Inflammatory macrophage (primary cell): Measurements from ENCODE around the gene TMEM132D.
"Not testable (repeated sequence)": the region's sequence is repeated elsewhere in the genome, so short reads cannot be mapped to it uniquely, and the experiment has no call there.

Source experiments
- DNase-seq, 2 donors: peaks; one replicate each; pipeline ENCODE4 v3.0.0-alpha.2; 2020 to 2022

The TMEM132D gene

GRCh38 chr12:129213551-129213950, 690.3 kb downstream of the TMEM132D start:
- DNase-seq, result no peak

- no peak for DNase-seq
Measured at GRCh38 chr12:129211862-129212630, 691.8 kb downstream of the TMEM132D start.

- no peak for DNase-seq
Measured at GRCh38 chr12:129208566-129208965, 695.3 kb downstream of the TMEM132D start.

GRCh38 chr12:129207084-129207483, 696.7 kb downstream of the TMEM132D start:
- DNase-seq, result no peak

GRCh38 chr12:129203456-129203855, 700.4 kb downstream of the TMEM132D start:
- DNase-seq, result no peak

- no peak for DNase-seq
Measured at GRCh38 chr12:129202109-129202814, 701.6 kb downstream of the TMEM132D start.

GRCh38 chr12:129201029-129201428, 702.8 kb downstream of the TMEM132D start:
- DNase-seq, result no peak

GRCh38 chr12:129200576-129200975, 703.2 kb downstream of the TMEM132D start:
- no peak for DNase-seq

- DNase-seq, result no peak
Measured at GRCh38 chr12:129196927-129197326, 706.9 kb downstream of the TMEM132D start.

GRCh38 chr12:129195081-129195480, 708.7 kb downstream of the TMEM132D start:
- DNase-seq, result no peak

- peak; percentile 6 to 30 for DNase-seq
Measured at GRCh38 chr12:129193263-129193871, 710.5 kb downstream of the TMEM132D start.

GRCh38 chr12:129190827-129191226, 713.0 kb downstream of the TMEM132D start:
- no peak for DNase-seq

- DNase-seq, result not testable (repeated sequence)
Measured at GRCh38 chr12:129189879-129190278, 713.9 kb downstream of the TMEM132D start.

- DNase-seq, result no peak
Measured at GRCh38 chr12:129186952-129187351, 716.9 kb downstream of the TMEM132D start.

GRCh38 chr12:129185855-129186254, 718.0 kb downstream of the TMEM132D start:
- no peak for DNase-seq

GRCh38 chr12:129184127-129184928, 719.5 kb downstream of the TMEM132D start:
- no peak for DNase-seq

GRCh38 chr12:129179941-129180553, 723.8 kb downstream of the TMEM132D start:
- no peak for DNase-seq

GRCh38 chr12:129169928-129170327, 733.9 kb downstream of the TMEM132D start:
- no peak for DNase-seq

GRCh38 chr12:129163861-129164260, 740.0 kb downstream of the TMEM132D start:
- no peak for DNase-seq

GRCh38 chr12:129163461-129163860, 740.4 kb downstream of the TMEM132D start:
- DNase-seq, result no peak

- DNase-seq, result no peak
Measured at GRCh38 chr12:129162805-129163204, 741.0 kb downstream of the TMEM132D start.

- DNase-seq, result no peak
Measured at GRCh38 chr12:129161511-129161910, 742.3 kb downstream of the TMEM132D start.
